ENCODE data around the gene KNSTRN. TPM values are rescaled to one million over a fixed set of nuclear protein-coding genes. Genes with fewer than 3 reads are reported as not detected.

KNSTRN gene
- total and polyA plus RNA-seq, 2 experiments from 2014 or later = 67.9 to 80.4 TPM

DNA sequence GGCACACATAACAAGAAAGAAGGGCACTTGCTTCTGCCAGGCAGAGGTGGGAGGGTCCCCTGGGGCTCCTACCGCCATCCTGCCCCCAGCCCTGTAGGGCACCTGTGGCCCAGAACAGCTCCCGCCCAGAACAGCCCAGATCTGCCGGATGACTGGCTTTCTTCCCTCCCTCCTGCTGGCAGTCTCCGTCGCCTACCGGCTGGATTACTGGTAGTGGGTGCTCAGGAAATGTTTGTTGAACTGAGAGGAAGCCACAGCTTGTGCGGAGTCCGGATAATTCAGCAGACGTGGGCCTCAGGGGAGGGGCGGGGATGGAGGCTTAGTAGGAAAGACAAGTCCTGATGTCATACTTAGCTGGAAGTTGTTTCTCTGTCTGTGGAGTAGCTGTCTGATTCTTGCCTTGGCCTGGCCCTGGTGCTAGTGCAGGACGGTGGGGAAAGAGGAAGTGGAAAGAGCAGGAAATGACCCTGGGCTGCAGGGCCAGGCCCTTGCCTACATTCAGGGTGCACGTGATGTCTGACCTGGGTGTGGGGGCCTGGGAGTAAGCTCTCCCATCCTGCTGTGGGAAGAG, 48.5 kb upstream of the KNSTRN start:
- Histone ChIP-seq H2AFZ (no peak overlapping the region), H3K27me3 (ENCODE audit: insufficient read depth) (no peaks in the 10 kb centered on the region), H3K4me2 (no peak overlapping the region), H4K20me1 (replicated peaks; ENCODE audit: insufficient read depth) (no peaks in the 10 kb centered on the region), H3K4me3 (no peak overlapping the region), H3K79me2 (replicated peaks; ENCODE audit: insufficient read depth) (no peaks in the 10 kb centered on the region; the same call in 1 of the 2 replicates), H3F3A (replicated peaks; ENCODE audit: low read depth) (0 out of 2 replicates have a peak, but pooled peaks cover 4% of the 10 kb centered on the region), H3K9me2 (ENCODE audit: insufficient read depth) (0 out of 2 replicates have a peak, but pooled peaks cover 2% of the 10 kb centered on the region), H3K27ac (ENCODE audit: low read depth) (no peak overlapping the region), H3K36me3 (ENCODE audit: insufficient read depth) (no peaks in the 10 kb centered on the region), H3K4me1 (ENCODE audit: insufficient read depth) (peaks cover 11% of the 10 kb centered on the region)
- DNase-seq (ENCODE audit: low spot score) (no peak), ATAC-seq (no peak)
- H3K4me3 Mint-ChIP-seq = no peak overlapping the region; the same call in 2 of the 3 replicates
- peaks cover 19% of the 10 kb centered on the region for H3K27me3 Mint-ChIP-seq (ENCODE audit: insufficient read depth, low read depth, poor library complexity)
- peaks cover 45% of the 10 kb centered on the region for H3K4me1 Mint-ChIP-seq
- TF ChIP-seq ZNF114 (CRISPR knock-in tag; IDR thresholded peaks at IDR 0.05) (no peak), POLR2AphosphoS5 (IDR thresholded peaks at IDR 0.05; ENCODE audit: low read depth) (no peak), NANOG (IDR thresholded peaks at IDR 0.05; ENCODE audit: borderline replicate concordance) (no peak), STAT1 (IDR thresholded peaks at IDR 0.05; ENCODE audit: unreplicated experiment) (no peak), CREB1 (CRISPR knock-in tag; IDR thresholded peaks at IDR 0.05; ENCODE audit: low read depth) (no peak)
- TF ChIP-seq, protein P1, sequence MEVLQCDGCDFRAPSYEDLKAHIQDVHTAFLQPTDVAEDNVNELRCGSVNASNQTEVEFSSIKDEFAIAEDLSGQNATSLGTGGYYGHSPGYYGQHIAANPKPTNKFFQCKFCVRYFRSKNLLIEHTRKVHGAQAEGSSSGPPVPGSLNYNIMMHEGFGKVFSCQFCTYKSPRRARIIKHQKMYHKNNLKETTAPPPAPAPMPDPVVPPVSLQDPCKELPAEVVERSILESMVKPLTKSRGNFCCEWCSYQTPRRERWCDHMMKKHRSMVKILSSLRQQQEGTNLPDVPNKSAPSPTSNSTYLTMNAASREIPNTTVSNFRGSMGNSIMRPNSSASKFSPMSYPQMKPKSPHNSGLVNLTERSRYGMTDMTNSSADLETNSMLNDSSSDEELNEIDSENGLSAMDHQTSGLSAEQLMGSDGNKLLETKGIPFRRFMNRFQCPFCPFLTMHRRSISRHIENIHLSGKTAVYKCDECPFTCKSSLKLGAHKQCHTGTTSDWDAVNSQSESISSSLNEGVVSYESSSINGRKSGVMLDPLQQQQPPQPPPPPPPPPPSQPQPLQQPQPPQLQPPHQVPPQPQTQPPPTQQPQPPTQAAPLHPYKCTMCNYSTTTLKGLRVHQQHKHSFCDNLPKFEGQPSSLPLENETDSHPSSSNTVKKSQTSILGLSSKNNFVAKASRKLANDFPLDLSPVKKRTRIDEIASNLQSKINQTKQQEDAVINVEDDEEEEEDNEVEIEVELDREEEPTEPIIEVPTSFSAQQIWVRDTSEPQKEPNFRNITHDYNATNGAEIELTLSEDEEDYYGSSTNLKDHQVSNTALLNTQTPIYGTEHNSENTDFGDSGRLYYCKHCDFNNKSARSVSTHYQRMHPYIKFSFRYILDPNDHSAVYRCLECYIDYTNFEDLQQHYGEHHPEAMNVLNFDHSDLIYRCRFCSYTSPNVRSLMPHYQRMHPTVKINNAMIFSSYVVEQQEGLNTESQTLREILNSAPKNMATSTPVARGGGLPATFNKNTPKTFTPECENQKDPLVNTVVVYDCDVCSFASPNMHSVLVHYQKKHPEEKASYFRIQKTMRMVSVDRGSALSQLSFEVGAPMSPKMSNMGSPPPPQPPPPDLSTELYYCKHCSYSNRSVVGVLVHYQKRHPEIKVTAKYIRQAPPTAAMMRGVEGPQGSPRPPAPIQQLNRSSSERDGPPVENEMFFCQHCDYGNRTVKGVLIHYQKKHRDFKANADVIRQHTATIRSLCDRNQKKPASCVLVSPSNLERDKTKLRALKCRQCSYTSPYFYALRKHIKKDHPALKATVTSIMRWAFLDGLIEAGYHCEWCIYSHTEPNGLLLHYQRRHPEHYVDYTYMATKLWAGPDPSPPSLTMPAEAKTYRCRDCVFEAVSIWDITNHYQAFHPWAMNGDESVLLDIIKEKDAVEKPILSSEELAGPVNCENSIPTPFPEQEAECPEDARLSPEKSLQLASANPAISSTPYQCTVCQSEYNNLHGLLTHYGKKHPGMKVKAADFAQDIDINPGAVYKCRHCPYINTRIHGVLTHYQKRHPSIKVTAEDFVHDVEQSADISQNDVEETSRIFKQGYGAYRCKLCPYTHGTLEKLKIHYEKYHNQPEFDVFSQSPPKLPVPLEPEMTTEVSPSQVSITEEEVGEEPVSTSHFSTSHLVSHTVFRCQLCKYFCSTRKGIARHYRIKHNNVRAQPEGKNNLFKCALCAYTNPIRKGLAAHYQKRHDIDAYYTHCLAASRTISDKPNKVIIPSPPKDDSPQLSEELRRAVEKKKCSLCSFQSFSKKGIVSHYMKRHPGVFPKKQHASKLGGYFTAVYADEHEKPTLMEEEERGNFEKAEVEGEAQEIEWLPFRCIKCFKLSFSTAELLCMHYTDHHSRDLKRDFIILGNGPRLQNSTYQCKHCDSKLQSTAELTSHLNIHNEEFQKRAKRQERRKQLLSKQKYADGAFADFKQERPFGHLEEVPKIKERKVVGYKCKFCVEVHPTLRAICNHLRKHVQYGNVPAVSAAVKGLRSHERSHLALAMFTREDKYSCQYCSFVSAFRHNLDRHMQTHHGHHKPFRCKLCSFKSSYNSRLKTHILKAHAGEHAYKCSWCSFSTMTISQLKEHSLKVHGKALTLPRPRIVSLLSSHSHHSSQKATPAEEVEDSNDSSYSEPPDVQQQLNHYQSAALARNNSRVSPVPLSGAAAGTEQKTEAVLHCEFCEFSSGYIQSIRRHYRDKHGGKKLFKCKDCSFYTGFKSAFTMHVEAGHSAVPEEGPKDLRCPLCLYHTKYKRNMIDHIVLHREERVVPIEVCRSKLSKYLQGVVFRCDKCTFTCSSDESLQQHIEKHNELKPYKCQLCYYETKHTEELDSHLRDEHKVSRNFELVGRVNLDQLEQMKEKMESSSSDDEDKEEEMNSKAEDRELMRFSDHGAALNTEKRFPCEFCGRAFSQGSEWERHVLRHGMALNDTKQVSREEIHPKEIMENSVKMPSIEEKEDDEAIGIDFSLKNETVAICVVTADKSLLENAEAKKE (CRISPR knock-in tag; IDR thresholded peaks at IDR 0.05) = no peak
- TF ChIP-seq, protein P2, sequence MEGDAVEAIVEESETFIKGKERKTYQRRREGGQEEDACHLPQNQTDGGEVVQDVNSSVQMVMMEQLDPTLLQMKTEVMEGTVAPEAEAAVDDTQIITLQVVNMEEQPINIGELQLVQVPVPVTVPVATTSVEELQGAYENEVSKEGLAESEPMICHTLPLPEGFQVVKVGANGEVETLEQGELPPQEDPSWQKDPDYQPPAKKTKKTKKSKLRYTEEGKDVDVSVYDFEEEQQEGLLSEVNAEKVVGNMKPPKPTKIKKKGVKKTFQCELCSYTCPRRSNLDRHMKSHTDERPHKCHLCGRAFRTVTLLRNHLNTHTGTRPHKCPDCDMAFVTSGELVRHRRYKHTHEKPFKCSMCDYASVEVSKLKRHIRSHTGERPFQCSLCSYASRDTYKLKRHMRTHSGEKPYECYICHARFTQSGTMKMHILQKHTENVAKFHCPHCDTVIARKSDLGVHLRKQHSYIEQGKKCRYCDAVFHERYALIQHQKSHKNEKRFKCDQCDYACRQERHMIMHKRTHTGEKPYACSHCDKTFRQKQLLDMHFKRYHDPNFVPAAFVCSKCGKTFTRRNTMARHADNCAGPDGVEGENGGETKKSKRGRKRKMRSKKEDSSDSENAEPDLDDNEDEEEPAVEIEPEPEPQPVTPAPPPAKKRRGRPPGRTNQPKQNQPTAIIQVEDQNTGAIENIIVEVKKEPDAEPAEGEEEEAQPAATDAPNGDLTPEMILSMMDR (conservative IDR thresholded peaks at IDR 0.05; ENCODE audit: low read depth in 2 of 2) = no peak
- TF ChIP-seq, protein P3, sequence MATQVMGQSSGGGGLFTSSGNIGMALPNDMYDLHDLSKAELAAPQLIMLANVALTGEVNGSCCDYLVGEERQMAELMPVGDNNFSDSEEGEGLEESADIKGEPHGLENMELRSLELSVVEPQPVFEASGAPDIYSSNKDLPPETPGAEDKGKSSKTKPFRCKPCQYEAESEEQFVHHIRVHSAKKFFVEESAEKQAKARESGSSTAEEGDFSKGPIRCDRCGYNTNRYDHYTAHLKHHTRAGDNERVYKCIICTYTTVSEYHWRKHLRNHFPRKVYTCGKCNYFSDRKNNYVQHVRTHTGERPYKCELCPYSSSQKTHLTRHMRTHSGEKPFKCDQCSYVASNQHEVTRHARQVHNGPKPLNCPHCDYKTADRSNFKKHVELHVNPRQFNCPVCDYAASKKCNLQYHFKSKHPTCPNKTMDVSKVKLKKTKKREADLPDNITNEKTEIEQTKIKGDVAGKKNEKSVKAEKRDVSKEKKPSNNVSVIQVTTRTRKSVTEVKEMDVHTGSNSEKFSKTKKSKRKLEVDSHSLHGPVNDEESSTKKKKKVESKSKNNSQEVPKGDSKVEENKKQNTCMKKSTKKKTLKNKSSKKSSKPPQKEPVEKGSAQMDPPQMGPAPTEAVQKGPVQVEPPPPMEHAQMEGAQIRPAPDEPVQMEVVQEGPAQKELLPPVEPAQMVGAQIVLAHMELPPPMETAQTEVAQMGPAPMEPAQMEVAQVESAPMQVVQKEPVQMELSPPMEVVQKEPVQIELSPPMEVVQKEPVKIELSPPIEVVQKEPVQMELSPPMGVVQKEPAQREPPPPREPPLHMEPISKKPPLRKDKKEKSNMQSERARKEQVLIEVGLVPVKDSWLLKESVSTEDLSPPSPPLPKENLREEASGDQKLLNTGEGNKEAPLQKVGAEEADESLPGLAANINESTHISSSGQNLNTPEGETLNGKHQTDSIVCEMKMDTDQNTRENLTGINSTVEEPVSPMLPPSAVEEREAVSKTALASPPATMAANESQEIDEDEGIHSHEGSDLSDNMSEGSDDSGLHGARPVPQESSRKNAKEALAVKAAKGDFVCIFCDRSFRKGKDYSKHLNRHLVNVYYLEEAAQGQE (IDR thresholded peaks at IDR 0.05; ENCODE audit: unreplicated experiment) = no peak
- H3K9me3 Mint-ChIP-seq = no peaks in the 10 kb centered on the region
- peaks cover 12% of the 10 kb centered on the region for H3K36me3 Mint-ChIP-seq (ENCODE audit: low read depth)
- H3K27ac Mint-ChIP-seq = no peak overlapping the region

Data from GM23338 (cell line).